IMR-90 (cell line): ENCODE results near the gene FAM168B. TPM values are rescaled to one million over a fixed set of nuclear protein-coding genes. Genes with fewer than 3 reads are reported as not detected.

Experiments
- ATAC-seq: fragments of 200-7000 bp; cut with Tn5 transposase; 2 replicates; pipeline ENCODE4 v1.9.1; 2020; ENCODE audit warnings: low read depth, mild to moderate bottlenecking, moderate library complexity
- BruUV-seq: library from RNA; stranded (reverse); fragments of 400-500 nt; replicated peaks from 2 replicates; lab custom pipeline; 2021; lab: Mats Ljungman, UMichigan
- CTCF ChIA-PET: fragments of 300-600 bp; formaldehyde crosslinking; extraction: SDS; loops from one replicate; lab custom pipeline; 2021; ENCODE audit warnings: antibody characterized with exemption; lab: Yijun Ruan, JAX
- POLR2A ChIA-PET: fragments of 300-600 bp; sonication (Branson Sonifier 250); formaldehyde crosslinking; loops from one replicate; lab custom pipeline; 2022; ENCODE audit warnings: antibody characterized with exemption; ENCODE audit not compliant: unreplicated experiment; lab: Charles Lee
- DNase-seq: peaks from one replicate; pipeline ENCODE4 v3.0.0; 2013
- H2AFZ ChIP-seq: replicated peaks from 2 replicates; pipeline ENCODE3; 2013; ENCODE audit warnings: low read length, mild to moderate bottlenecking; ENCODE audit not compliant: poor library complexity
- H2AK5ac ChIP-seq: 2 replicates; pipeline ENCODE4 v1.6.1; 2013; ENCODE audit warnings: low read depth, low read length, inconsistent platforms
- H2AK9ac ChIP-seq: replicated peaks from 2 replicates; pipeline ENCODE3; 2013; ENCODE audit warnings: mild to moderate bottlenecking, low read depth, low read length, moderate library complexity; ENCODE audit not compliant: poor library complexity
- H2BK120ac ChIP-seq: 2 replicates; pipeline ENCODE4 v1.6.1; 2013; ENCODE audit warnings: low read depth, low read length, inconsistent platforms
- H2BK15ac ChIP-seq: 3 replicates; pipeline ENCODE4 v1.6.1; 2013; ENCODE audit warnings: low read depth, low read length, inconsistent platforms
- H2BK20ac ChIP-seq: 2 replicates; pipeline ENCODE4 v1.6.1; 2013; ENCODE audit warnings: low read depth, mild to moderate bottlenecking, inconsistent platforms, low read length, moderate library complexity
- H2BK5ac ChIP-seq: 2 replicates; pipeline ENCODE4 v1.6.1; 2013; ENCODE audit warnings: mild to moderate bottlenecking, low read depth, low read length, inconsistent platforms; ENCODE audit not compliant: poor library complexity, severe bottlenecking
- H3K14ac ChIP-seq: replicated peaks from 2 replicates; pipeline ENCODE4 v1.6.1; 2013; ENCODE audit warnings: low read depth, low read length, inconsistent platforms
- H3K18ac ChIP-seq: 2 replicates; pipeline ENCODE4 v1.6.1; 2013; ENCODE audit warnings: low read depth, low read length, control low read depth
- H3K23ac ChIP-seq: 2 replicates; pipeline ENCODE4 v1.6.1; 2013; ENCODE audit warnings: low read depth, low read length, inconsistent platforms
- H3K27ac ChIP-seq: 2 replicates; pipeline ENCODE4 v1.5.1; 2013; ENCODE audit warnings: mild to moderate bottlenecking, control low read depth, low read length; ENCODE audit not compliant: insufficient read depth
- H3K27me3 ChIP-seq: 2 replicates; pipeline ENCODE4 v1.6.1; 2013; ENCODE audit warnings: low read length; ENCODE audit not compliant: control insufficient read depth, insufficient read depth
- H3K36me3 ChIP-seq: 2 replicates; pipeline ENCODE4 v1.6.1; 2013; ENCODE audit warnings: low read length, mixed read lengths; ENCODE audit not compliant: control insufficient read depth, insufficient read depth
- H3K4ac ChIP-seq: 2 replicates; pipeline ENCODE4 v1.6.1; 2013; ENCODE audit warnings: low read depth, low read length, inconsistent platforms
- H3K4me1 ChIP-seq: 2 replicates; pipeline ENCODE4 v1.6.1; 2013; ENCODE audit warnings: low read length, mixed read lengths; ENCODE audit not compliant: control insufficient read depth, insufficient read depth
- H3K4me2 ChIP-seq: 2 replicates; pipeline ENCODE4 v1.6.1; 2013; ENCODE audit warnings: low read depth, mild to moderate bottlenecking, control low read depth, low read length, moderate library complexity
- H3K4me3 ChIP-seq: 2 replicates; pipeline ENCODE4 v1.5.1; 2013; ENCODE audit warnings: low read depth, mild to moderate bottlenecking, control low read depth, low read length, moderate library complexity; ENCODE audit not compliant: insufficient read depth
- H3K56ac ChIP-seq: 2 replicates; pipeline ENCODE4 v1.6.1; 2013; ENCODE audit warnings: low read length, inconsistent platforms; ENCODE audit not compliant: insufficient read depth; ENCODE audit errors: extremely low read depth
- H3K79me1 ChIP-seq, 2 experiments: 2 replicates each; pipeline ENCODE4 v1.6.1; 2013; ENCODE audit warnings: low read length in 2 of 2, inconsistent platforms in 1 of 2, low read depth in 1 of 2
- H3K9ac ChIP-seq: 2 replicates; pipeline ENCODE4 v1.6.1; 2013; ENCODE audit warnings: low read depth, low read length, control low read depth
- H3K9me1 ChIP-seq: 2 replicates; pipeline ENCODE4 v1.6.1; 2013; ENCODE audit warnings: low read length, inconsistent platforms; ENCODE audit not compliant: insufficient read depth
- H3K9me3 ChIP-seq: 2 replicates; pipeline ENCODE4 v1.6.1; 2013; ENCODE audit warnings: low read length; ENCODE audit not compliant: control insufficient read depth, insufficient read depth
- H4K20me1 ChIP-seq: 2 replicates; pipeline ENCODE4 v1.6.1; 2013; ENCODE audit warnings: low read length, inconsistent platforms; ENCODE audit not compliant: insufficient read depth
- H4K5ac ChIP-seq: 2 replicates; pipeline ENCODE4 v1.6.1; 2013; ENCODE audit warnings: mild to moderate bottlenecking, low read depth, low read length, control low read depth
- H4K8ac ChIP-seq, 2 experiments: 2 replicates each; pipeline ENCODE4 v1.6.1; 2013; ENCODE audit warnings: low read depth in 2 of 2, low read length in 2 of 2, control low read depth in 1 of 2, inconsistent platforms in 1 of 2
- H4K91ac ChIP-seq: 2 replicates; pipeline ENCODE4 v1.6.1; 2013; ENCODE audit warnings: low read depth, low read length, inconsistent platforms; ENCODE audit not compliant: insufficient read depth
- CHD1 ChIP-seq: IDR thresholded peaks from 2 replicates; pipeline ENCODE4 v1.6.1; 2012; ENCODE audit warnings: low read depth, low read length, improper control_type of control experiment
- CTCF ChIP-seq: conservative IDR thresholded peaks from 2 replicates; pipeline ENCODE4 v1.5.1; 2012; ENCODE audit warnings: mild to moderate bottlenecking, low read depth, low read length, improper control_type of control experiment
- ELK1 ChIP-seq: fragments of 150-350 bp; IDR thresholded peaks from 2 replicates; pipeline ENCODE4 v1.6.1; 2016; ENCODE audit warnings: low read depth, mild to moderate bottlenecking, low read length, moderate library complexity, borderline replicate concordance
- FOS ChIP-seq: fragments of 150-350 bp; IDR thresholded peaks from 2 replicates; pipeline ENCODE4 v1.6.1; 2016; ENCODE audit warnings: low read depth, low read length
- MAFK ChIP-seq: IDR thresholded peaks from 2 replicates; pipeline ENCODE4 v1.6.1; 2012; ENCODE audit warnings: low read depth, low read length, improper control_type of control experiment
- MAZ ChIP-seq: IDR thresholded peaks from 2 replicates; pipeline ENCODE4 v1.6.1; 2012; ENCODE audit warnings: low read depth, mild to moderate bottlenecking, low read length, improper control_type of control experiment, moderate library complexity, borderline replicate concordance
- NFE2L2 ChIP-seq: fragments of 150-350 bp; IDR thresholded peaks from 2 replicates; pipeline ENCODE4 v1.6.1; 2016; ENCODE audit warnings: low read depth, mild to moderate bottlenecking, low read length
- POLR2A ChIP-seq: IDR thresholded peaks from 2 replicates; pipeline ENCODE4 v1.6.1; 2012; ENCODE audit warnings: mild to moderate bottlenecking, low read depth, low read length
- RAD21 ChIP-seq: IDR thresholded peaks from 2 replicates; pipeline ENCODE4 v1.6.1; 2012; ENCODE audit warnings: low read length, improper control_type of control experiment
- RCOR1 ChIP-seq: IDR thresholded peaks from 2 replicates; pipeline ENCODE4 v1.6.1; 2012; ENCODE audit warnings: mild to moderate bottlenecking, low read length, improper control_type of control experiment; ENCODE audit not compliant: insufficient replicate concordance
- SMC3 ChIP-seq: fragments of 150-350 bp; IDR thresholded peaks from 2 replicates; pipeline ENCODE4 v1.6.1; 2016; ENCODE audit warnings: low read depth, mild to moderate bottlenecking, antibody characterized with exemption, low read length, moderate library complexity
- USF2 ChIP-seq: fragments of 150-350 bp; IDR thresholded peaks from 2 replicates; pipeline ENCODE4 v1.6.1; 2017; ENCODE audit warnings: mild to moderate bottlenecking, antibody characterized with exemption, low read length, low read depth
- WGBS, 2 experiments: methylation state at CpG; one replicate each; pipeline versions ENCODE4 v1.1.5 to v1.1.7; 2013; ENCODE audit warnings: missing lambda C conversion rate in 2 of 2; ENCODE audit not compliant: insufficient read length in 1 of 2; ENCODE audit errors: extremely low coverage in 2 of 2; 5-methylcytosine and 5-hydroxymethylcytosine counted together
- dilution Hi-C: fragments of 300-500 bp; cut with HindIII; formaldehyde crosslinking; loops from one replicate; pipeline ENCODE4 v1.14.3; 2018; ENCODE audit warnings: low sequenced_read_pairs; ENCODE audit not compliant: unreplicated experiment
- in situ Hi-C: fragments of 300-500 bp; cut with MboI; formaldehyde crosslinking; loops from 3 replicates; pipeline ENCODE4 v1.14.3; 2019; ENCODE audit warnings: low sequenced_read_pairs, inconsistent platforms, mixed read lengths
- intact Hi-C: fragments of 100-400 bp; cut with micrococcal nuclease; formaldehyde crosslinking; loops from 2 replicates; pipeline ENCODE4 v1.10.0; 2022
- polyA plus RNA-seq, 3 experiments: library from polyadenylated mRNA; depleted of rRNA; stranded (reverse); fragments of >200 nt; gene quantifications; 2 replicates each; pipeline ENCODE4 v1.2.3, GENCODE V29; 2012; ENCODE audit warnings: low replicate concordance in 1 of 3
- total RNA-seq: library from RNA; depleted of rRNA; stranded (reverse); fragments of >200 nt; gene quantifications from 2 replicates; pipeline ENCODE4 v1.2.3, GENCODE V29; 2012

FAM168B gene
- total and polyA plus RNA-seq, 2 of the 4 experiments (the other 2 are of a cell fraction), result 76.4 to 106 TPM

GRCh38 chr2:131056932-131057287 lies 36.4 kb downstream of the FAM168B start:
- peaks cover 69% of the 10 kb centered on the region for H4K20me1 ChIP-seq
- H3K9ac ChIP-seq, result no peak overlapping the region
- DNase-seq (no peak), ATAC-seq (peak; percentile 10; the same call in 1 of the 2 replicates)
- no CpG with 5 or more reads among the region's 4 CpGs for WGBS, 2 experiments
- H3K14ac ChIP-seq, result peak overlapping the region; percentile 12; the same call in 1 of the 2 replicates
- peaks cover 38% of the 10 kb centered on the region for H3K36me3 ChIP-seq
- no peak overlapping the region; the same call in 1 of the 2 replicates for H3K27ac ChIP-seq
- H3K4ac ChIP-seq, result peak overlapping the region; percentile 70
- peaks cover 34 to 77% of the 10 kb centered on the region in 2 experiments; a peak in 3 of 4 replicates for H3K79me1 ChIP-seq
- peak overlapping the region; percentile 77; the same call in 1 of the 2 replicates for H4K91ac ChIP-seq
- no peak overlapping the region for H3K4me2 ChIP-seq
- H2BK15ac ChIP-seq, result peak overlapping the region; percentile 42; the same call in 1 of the 3 replicates
- intact Hi-C loops, result loop anchor here (5.0 kb wide), 1 partner anchor 35 kb away; the partner anchor contains the start of gene FAM168B
- peak overlapping the region; percentile 43; the same call in 1 of the 2 replicates for H2AK5ac ChIP-seq
- peak overlapping the region; percentile 89; the same call in 1 of the 2 replicates for H2BK120ac ChIP-seq
- peak overlapping the region; percentile 75 for H2BK5ac ChIP-seq
- H3K4me3 ChIP-seq, result no peak overlapping the region
- H3K9me1 ChIP-seq, result peaks cover 28% of the 10 kb centered on the region
- H4K8ac ChIP-seq, result peak overlapping the region in 1 of 2 experiments; percentile 66; a peak in 1 of 4 replicates
- dilution Hi-C loops, result no loop called here
- ChIA-PET POLR2A (interaction anchor here (0.8 kb wide), 1 partner anchor 9 kb away, joined by 4 read pairs; no protein-coding TSS in a partner anchor), CTCF (no interaction called here)
- BruUV-seq, result no TSS peak
- H3K56ac ChIP-seq, result no peak overlapping the region
- peaks cover 19% of the 10 kb centered on the region for H3K4me1 ChIP-seq
- no peak overlapping the region for H4K5ac ChIP-seq
- no peak overlapping the region for H2AFZ ChIP-seq
- no peaks in the 10 kb centered on the region for H3K9me3 ChIP-seq
- H2BK20ac ChIP-seq, result peak overlapping the region; percentile 47
- H3K18ac ChIP-seq, result no peak overlapping the region
- H2AK9ac ChIP-seq, result peak overlapping the region; percentile 37
- no peaks in the 10 kb centered on the region for H3K27me3 ChIP-seq
- TF ChIP-seq SMC3 (no peak), CHD1 (no peak), CTCF (no peak), NFE2L2 (no peak), MAZ (no peak), MAFK (no peak), FOS (no peak), RCOR1 (no peak), POLR2A (no peak), RAD21 (no peak), ELK1 (no peak), USF2 (no peak)
- in situ Hi-C loops, result no loop called here
- H3K23ac ChIP-seq, result peak overlapping the region; percentile 85
